Panc1 (cell line): ENCODE measurements around the gene ECT2L. TPM values are rescaled to one million over a fixed set of nuclear protein-coding genes. Genes with fewer than 3 reads are reported as not detected.

ENCODE experiments used
- ATAC-seq: fragments of 200-7000 bp; cut with Tn5 transposase; 2 replicates; pipeline ENCODE4 v1.9.1; 2020; ENCODE audit warnings: mild to moderate bottlenecking, moderate library complexity
- BruUV-seq: library from RNA; stranded (reverse); fragments of 400-500 nt; replicated peaks from 2 replicates; lab custom pipeline; 2021; lab: Mats Ljungman, UMichigan
- CTCF ChIA-PET: fragments of 300-600 bp; sonication (Branson Sonifier 250); formaldehyde crosslinking; loops from one replicate; lab custom pipeline; 2022; ENCODE audit warnings: antibody characterized with exemption; lab: Charles Lee
- POLR2A ChIA-PET: fragments of 300-600 bp; sonication (Branson Sonifier 250); formaldehyde crosslinking; loops from one replicate; lab custom pipeline; 2022; ENCODE audit warnings: antibody characterized with exemption; lab: Charles Lee
- DNase-seq: peaks from one replicate; pipeline ENCODE4 v3.0.0-alpha.2; 2010; ENCODE audit warnings: low read depth, low spot score
- H3K27ac ChIP-seq: 2 replicates; pipeline ENCODE4 v1.5.1; 2011; ENCODE audit warnings: mild to moderate bottlenecking, low read length, inconsistent platforms
- H3K27me3 ChIP-seq: fragments of 200-500 bp; sonication (Bioruptor generic); 2 replicates; pipeline ENCODE4 v1.6.0; 2014; ENCODE audit warnings: low read length, inconsistent platforms; ENCODE audit not compliant: control insufficient read depth, insufficient read depth
- H3K36me3 ChIP-seq: fragments of 200-500 bp; sonication (Bioruptor generic); 2 replicates; pipeline ENCODE4 v1.5.1; 2014; ENCODE audit warnings: inconsistent platforms, mild to moderate bottlenecking, low read length, moderate library complexity; ENCODE audit not compliant: control insufficient read depth, insufficient read depth
- H3K4me1 ChIP-seq: 2 replicates; pipeline ENCODE4 v1.5.1; 2011; ENCODE audit warnings: inconsistent platforms, mild to moderate bottlenecking, low read length, moderate library complexity; ENCODE audit not compliant: control insufficient read depth, insufficient read depth
- H3K4me3 ChIP-seq, 2 experiments: 2 replicates each; pipeline ENCODE4 v1.5.1; 2011 to 2012; ENCODE audit warnings: low read depth in 2 of 2, low read length in 2 of 2, mild to moderate bottlenecking in 2 of 2, inconsistent platforms in 1 of 2, moderate library complexity in 1 of 2
- H3K9me3 ChIP-seq: fragments of 200-500 bp; sonication (Bioruptor generic); 2 replicates; pipeline ENCODE4 v1.5.1; 2014; ENCODE audit warnings: low read depth, mild to moderate bottlenecking, inconsistent platforms, low read length, moderate library complexity; ENCODE audit not compliant: control insufficient read depth, insufficient read depth
- CTCF ChIP-seq: fragments of 450-650 bp; IDR thresholded peaks from 2 replicates; pipeline ENCODE4 v1.5.1; 2017; ENCODE audit warnings: mild to moderate bottlenecking
- POLR2AphosphoS5 ChIP-seq: IDR thresholded peaks from 2 replicates; pipeline ENCODE4 v1.6.1; 2012; ENCODE audit warnings: mild to moderate bottlenecking, low read depth, low read length, moderate library complexity
- REST ChIP-seq, 2 experiments: IDR thresholded peaks; 2 replicates each; pipeline ENCODE4 v1.6.1; 2011 to 2012; ENCODE audit warnings: low read depth in 2 of 2, control low read depth in 1 of 2, low read length in 1 of 2, mild to moderate bottlenecking in 1 of 2, moderate library complexity in 1 of 2; ENCODE audit not compliant: insufficient read depth in 1 of 2
- SIN3A ChIP-seq: IDR thresholded peaks from 2 replicates; pipeline ENCODE4 v1.6.1; 2012; ENCODE audit warnings: low read depth, mild to moderate bottlenecking, low read length, moderate library complexity, borderline replicate concordance; ENCODE audit not compliant: insufficient read depth
- TCF7L2 ChIP-seq: IDR thresholded peaks from 2 replicates; pipeline ENCODE4 v1.6.1; 2011; ENCODE audit warnings: mild to moderate bottlenecking, low read depth, low read length, inconsistent platforms
- in situ Hi-C: cut with HindIII; loops from 2 replicates; pipeline ENCODE4 v1.10.0; 2016; ENCODE audit warnings: low sequenced_read_pairs, low pct_unique_long_range_greater_than_20kb
- intact Hi-C: fragments of 100-400 bp; cut with micrococcal nuclease; formaldehyde crosslinking; loops from one replicate; pipeline ENCODE4 v1.10.0; 2022; ENCODE audit not compliant: unreplicated experiment
- total RNA-seq: library from RNA; stranded (reverse); gene quantifications from one replicate; pipeline ENCODE4 v1.2.1, GENCODE V29; 2021; ENCODE audit not compliant: unreplicated experiment

Gene ECT2L
- total RNA-seq, 1 experiment from 2014 or later, result not detected

GRCh38 chr6:138909511-138909910, 113.6 kb downstream of the ECT2L start:
- BruUV-seq, result no TSS peak
- DNase-seq (no peak), ATAC-seq (no peak)
- Histone ChIP-seq H3K27ac (no peak overlapping the region), H3K27me3 (no peaks in the 10 kb centered on the region), H3K36me3 (peaks cover 7% of the 10 kb centered on the region; the same call in 1 of the 2 replicates), H3K9me3 (no peaks in the 10 kb centered on the region), H3K4me1 (no peaks in the 10 kb centered on the region), H3K4me3 (no peak overlapping the region)
- ChIA-PET POLR2A (no interaction called here), CTCF (no interaction called here)
- in situ Hi-C loops, result no loop called here
- intact Hi-C loops, result no loop called here
- TF ChIP-seq POLR2AphosphoS5 (no peak), SIN3A (no peak), TCF7L2 (no peak), REST (IDR thresholded peaks at IDR 0.05; ENCODE audit: insufficient read depth in 1 of 2, low read depth in 2 of 2, low read length in 1 of 2) (no peak), CTCF (no peak)

GRCh38 chr6:138909975-138910374, 114.1 kb downstream of the ECT2L start:
- DNase-seq, result no peak
- ChIA-PET POLR2A (no interaction called here), CTCF (no interaction called here)
- Histone ChIP-seq H3K27me3 (no peaks in the 10 kb centered on the region), H3K27ac (no peak overlapping the region), H3K36me3 (peaks cover 7% of the 10 kb centered on the region; the same call in 1 of the 2 replicates), H3K4me1 (no peaks in the 10 kb centered on the region), H3K4me3 (no peak overlapping the region), H3K9me3 (no peaks in the 10 kb centered on the region)
- BruUV-seq, result no TSS peak
- intact Hi-C loops, result no loop called here
- TF ChIP-seq SIN3A (no peak), REST (IDR thresholded peaks at IDR 0.05; ENCODE audit: insufficient read depth in 1 of 2, low read depth in 2 of 2, low read length in 1 of 2) (no peak), POLR2AphosphoS5 (no peak), TCF7L2 (no peak), CTCF (no peak)
- ATAC-seq, result no peak
- in situ Hi-C loops, result no loop called here
